SIG-M5 (cell line): ENCODE data around the gene GPR61.

ENCODE experiments used
- DNase-seq: peaks from one replicate; lab custom pipeline; 2025; lab: John Stamatoyannopoulos, UW

The GPR61 gene

DNA sequence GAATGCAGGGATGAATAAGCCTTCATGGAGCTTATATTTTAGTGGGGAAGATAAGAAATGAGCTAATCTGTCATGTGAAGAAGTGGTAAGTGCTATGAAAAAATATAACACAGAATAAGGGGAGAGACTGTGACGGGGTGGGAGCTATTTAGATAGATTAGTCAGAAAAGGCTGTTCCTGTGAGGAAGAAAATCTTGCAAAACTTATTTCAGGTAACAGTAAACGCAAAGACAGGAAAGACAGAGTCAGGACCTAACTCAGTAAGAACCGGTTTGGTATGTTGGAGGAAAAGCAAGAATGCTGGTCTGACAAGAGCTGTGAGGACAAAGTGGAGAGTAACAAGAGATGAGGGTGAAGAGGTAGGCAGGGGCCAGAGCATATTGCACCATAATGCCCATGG is 30.7 kb downstream of the GPR61 start:
- no peak for DNase-seq

- peak; percentile 18 for DNase-seq
These were observed 34.1 kb downstream of the GPR61 start for GRCh38 chr1:109573785-109574184.

- DNase-seq = no peak
These were observed 39.3 kb downstream of the GPR61 start for GRCh38 chr1:109578947-109579443.

- DNase-seq = no peak
These were observed 39.8 kb downstream of the GPR61 start for GRCh38 chr1:109579491-109579890.

DNA sequence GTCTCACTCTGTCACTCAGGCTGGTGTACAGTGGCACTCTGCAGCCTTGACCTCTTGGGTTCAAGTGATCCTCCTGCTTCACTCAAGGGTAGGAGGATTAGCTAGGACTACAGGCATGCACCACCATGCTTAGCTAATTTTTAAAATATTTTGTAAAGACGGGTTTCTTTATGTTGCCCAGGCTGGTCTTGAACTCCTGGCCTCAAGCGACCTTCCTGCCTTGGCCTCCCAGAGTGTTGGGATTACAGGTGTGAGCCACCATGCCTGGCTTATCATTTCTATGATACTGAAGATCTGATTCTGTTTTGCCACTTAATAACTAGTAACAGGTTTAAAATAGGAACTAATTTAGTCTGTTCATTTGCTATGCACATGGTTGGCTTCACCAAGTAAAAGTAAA is 42.3 kb downstream of the GPR61 start:
- no peak for DNase-seq

- no peak for DNase-seq
These were observed 45.1 kb downstream of the GPR61 start for GRCh38 chr1:109584766-109585165.

- DNase-seq = no peak
These were observed 46.4 kb downstream of the GPR61 start for GRCh38 chr1:109586055-109586454.

GRCh38 chr1:109589177-109589576 is 49.5 kb downstream of the GPR61 start:
- no peak for DNase-seq

DNA sequence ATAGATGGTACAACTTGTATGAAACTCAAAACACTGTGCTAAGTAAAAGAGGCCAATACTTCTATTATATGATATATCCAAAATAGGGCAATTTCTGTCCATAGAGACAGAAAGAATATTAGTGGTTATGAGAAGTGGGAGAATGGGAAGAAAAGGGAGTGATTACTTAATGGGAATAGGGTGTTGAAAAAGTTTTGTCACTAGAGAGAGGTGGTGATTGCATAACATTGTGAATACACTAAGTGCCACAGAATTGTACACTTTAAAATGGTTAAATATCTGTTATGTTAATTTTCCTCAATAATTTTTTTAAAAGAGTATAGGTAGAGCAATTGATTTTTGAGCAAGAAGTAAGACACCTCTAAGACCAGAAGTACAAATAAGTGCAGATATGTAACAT is 50.0 kb downstream of the GPR61 start:
- no peak for DNase-seq

DNA sequence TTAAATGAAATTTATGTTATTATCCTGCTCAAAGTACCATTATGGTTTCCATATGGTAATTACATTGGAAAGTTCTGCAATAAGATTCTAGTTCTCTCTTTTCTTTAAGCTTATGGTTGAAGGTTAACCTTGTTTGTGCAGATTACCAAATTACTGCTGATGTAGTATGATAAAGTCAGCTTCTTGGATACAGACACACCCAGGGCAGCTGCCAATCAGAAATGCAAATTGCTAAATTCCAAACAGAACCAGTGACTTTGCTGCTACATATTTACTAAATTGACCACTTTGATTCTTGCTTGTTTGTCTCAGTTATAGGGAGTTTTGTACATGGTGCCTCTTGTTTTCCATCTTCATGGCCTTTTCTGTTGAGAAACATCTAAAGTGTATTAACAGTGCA is 53.2 kb downstream of the GPR61 start:
- no peak for DNase-seq

DNA sequence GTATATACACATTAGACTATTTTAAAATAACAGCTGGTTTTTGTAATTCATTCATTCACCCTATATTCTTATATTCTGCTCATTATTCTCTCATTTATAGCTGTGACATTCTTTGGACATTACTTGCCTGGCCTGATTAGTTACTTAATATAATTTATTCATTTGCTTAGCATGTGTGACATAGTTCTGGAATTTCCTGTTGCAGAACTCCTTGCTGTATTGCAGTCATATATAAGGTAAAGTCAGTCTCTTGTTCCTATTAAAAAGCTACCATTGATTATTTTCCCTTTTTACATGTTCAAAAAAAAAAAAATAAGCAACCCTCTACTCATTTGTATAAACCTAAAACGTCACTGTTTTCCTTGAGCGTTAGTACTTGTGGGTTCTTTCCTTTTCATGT is 55.9 kb downstream of the GPR61 start:
- no peak for DNase-seq
